Lung microvascular endothelial cell (primary cell): ENCODE data around the gene PPP2R2B. TPM values are rescaled to one million over a fixed set of nuclear protein-coding genes. Genes with fewer than 3 reads are reported as not detected.

Source experiments
- DNase-seq, 2 donors: peaks; one replicate each; pipeline versions ENCODE4 v3.0.0 to v3.0.0-alpha.2; 2010; ENCODE audit warnings: low read depth in 2 of 2
- total RNA-seq: library from RNA; depleted of rRNA; stranded (reverse); fragments of >200 nt; gene quantifications from 2 replicates; pipeline ENCODE4 v1.2.1, GENCODE V29; 2014

Gene PPP2R2B
- total RNA-seq, 1 donor from 2014 or later: not detected

DNA sequence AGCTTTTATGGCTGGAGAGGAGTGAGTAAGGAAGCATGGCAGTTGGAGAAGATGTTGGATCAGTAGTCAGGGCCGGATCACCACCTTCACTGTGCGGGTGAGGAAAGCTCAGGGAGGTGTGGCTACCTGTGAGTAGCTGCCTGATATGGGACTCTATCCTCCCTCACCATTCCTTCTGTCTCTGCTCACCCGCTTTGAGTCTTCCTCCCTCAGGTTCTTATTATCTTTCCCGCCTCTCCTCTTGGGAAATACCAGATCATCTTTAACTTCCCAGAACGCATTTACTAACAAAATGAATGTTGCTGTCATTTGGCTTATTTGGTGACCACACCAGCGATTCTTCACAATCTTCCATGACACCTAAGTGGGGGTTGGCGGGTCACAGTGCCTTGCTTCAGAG is 221.9 kb downstream of the PPP2R2B start:
- no peak for DNase-seq

GRCh38 chr5:146653560-146653959 is 225.0 kb downstream of the PPP2R2B start:
- DNase-seq: no peak

GRCh38 chr5:146652547-146652946 is 226.0 kb downstream of the PPP2R2B start:
- no peak for DNase-seq

DNA sequence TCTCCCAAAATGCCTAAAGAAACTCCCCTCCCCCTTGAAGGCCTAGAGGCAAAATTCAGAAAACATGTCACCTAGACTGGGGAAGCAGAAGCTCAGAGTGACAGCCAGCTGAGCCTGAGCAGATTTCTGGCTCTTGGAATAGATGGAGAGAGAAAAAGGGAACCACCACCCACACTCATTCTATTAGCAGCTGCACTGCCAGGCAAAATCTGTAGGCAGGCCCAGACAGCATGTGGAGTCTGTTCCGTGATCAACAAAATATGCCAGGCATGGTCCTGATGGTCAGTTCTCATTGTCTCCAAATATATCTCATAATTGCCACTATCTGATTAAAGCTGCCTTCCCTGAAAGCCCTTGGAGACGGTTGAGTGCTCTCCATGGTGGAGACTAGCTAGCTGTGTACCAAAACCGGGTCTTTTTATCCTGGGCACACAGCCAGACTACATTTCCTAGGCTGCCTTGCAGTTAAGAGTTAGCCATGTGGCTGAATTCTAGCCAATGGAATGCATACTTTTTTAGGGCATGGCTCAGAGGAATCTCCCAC is 230.8 kb downstream of the PPP2R2B start:
- no peak for DNase-seq

- DNase-seq: no peak
Observed at GRCh38 chr5:146646441-146646840, 232.1 kb downstream of the PPP2R2B start.

- DNase-seq: no peak
Observed at GRCh38 chr5:146645342-146645741, 233.2 kb downstream of the PPP2R2B start.

- no peak for DNase-seq
Observed at GRCh38 chr5:146644831-146645230, 233.7 kb downstream of the PPP2R2B start.

GRCh38 chr5:146643776-146644175 is 234.8 kb downstream of the PPP2R2B start:
- DNase-seq: peak in 1 of 2 donors; percentile 17

- DNase-seq: no peak
Observed at GRCh38 chr5:146642410-146642809, 236.1 kb downstream of the PPP2R2B start.

GRCh38 chr5:146641941-146642340 is 236.6 kb downstream of the PPP2R2B start:
- DNase-seq: no peak

DNA sequence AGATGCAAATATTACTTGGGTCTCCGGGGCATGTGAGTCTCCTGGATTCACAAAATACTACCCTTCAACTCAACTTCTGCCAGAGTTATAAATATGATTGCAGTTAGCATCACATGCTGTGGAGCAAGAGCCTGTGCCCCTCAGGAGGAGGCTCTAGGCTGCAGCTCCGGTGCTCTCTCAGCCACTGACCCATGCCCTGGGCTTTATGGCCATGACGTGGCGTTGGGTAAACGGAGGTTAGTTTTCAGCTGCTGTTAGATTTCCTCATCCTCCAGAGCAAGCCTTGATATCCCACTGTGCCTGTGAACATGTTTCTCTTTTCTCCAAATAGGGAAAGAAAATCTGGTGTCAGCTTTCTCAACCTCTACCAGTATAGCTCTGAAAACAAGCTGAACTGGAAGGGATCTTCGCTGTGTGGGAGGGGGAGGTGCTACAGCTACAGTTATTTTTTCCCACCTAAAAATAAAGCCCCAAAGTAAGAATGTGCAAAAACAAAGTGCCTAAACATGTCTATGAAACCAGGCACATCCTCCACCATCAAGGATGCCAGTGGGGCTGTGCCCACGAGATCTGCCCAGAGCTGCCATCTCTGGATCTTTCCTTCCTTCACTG is 238.2 kb downstream of the PPP2R2B start:
- DNase-seq: no peak

- no peak for DNase-seq
Observed at GRCh38 chr5:146635443-146635842, 243.1 kb downstream of the PPP2R2B start.

- DNase-seq: no peak
Observed at GRCh38 chr5:146633323-146633764, 245.2 kb downstream of the PPP2R2B start.

- DNase-seq: no peak
Observed at GRCh38 chr5:146632620-146633322, 245.8 kb downstream of the PPP2R2B start.

- no peak for DNase-seq
Observed at GRCh38 chr5:146630472-146630871, 248.1 kb downstream of the PPP2R2B start.

- DNase-seq: no peak
Observed at GRCh38 chr5:146628950-146629349, 249.6 kb downstream of the PPP2R2B start.

GRCh38 chr5:146626936-146627335 is 251.6 kb downstream of the PPP2R2B start:
- no peak for DNase-seq

- no peak for DNase-seq
Observed at GRCh38 chr5:146624179-146624578, 254.4 kb downstream of the PPP2R2B start.

DNA sequence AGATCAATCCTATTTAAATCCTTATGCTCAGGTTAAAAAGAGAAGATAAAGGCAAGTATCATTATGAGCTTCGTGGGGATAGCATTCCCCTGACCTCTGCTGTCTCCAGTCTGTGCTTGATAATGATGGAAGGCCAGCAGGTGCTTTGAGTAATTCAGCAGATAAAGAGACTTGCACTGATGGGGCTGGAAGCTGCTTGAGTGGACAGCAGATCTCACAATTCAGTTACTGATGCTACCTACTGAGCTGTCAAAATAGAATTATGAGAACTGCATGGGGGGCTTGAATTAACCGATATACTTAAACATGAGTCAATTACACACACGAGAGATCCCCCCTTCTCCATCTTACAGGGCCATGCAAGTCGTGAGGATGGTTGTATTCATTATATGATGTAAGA is 254.9 kb downstream of the PPP2R2B start:
- DNase-seq: no peak

DNA sequence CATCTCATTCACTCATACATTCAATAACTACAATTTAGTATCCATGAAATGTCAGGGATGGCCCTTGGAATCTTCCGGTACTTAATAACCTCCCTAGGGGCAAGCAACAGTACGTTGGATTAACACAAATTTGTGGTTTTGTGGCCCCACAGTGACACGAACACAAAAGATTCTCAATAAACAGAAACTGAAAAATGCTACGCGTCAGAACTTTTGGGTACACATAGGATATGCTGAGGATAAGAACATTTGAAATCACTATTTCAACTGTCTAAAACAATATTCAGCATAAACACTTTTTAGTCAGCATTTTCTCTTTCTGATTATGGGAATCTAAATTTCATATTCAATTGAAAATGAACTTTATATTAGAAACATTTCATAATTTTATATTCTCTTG is 255.5 kb downstream of the PPP2R2B start:
- no peak for DNase-seq

- no peak for DNase-seq
Observed at GRCh38 chr5:146622391-146622790, 256.2 kb downstream of the PPP2R2B start.

DNA sequence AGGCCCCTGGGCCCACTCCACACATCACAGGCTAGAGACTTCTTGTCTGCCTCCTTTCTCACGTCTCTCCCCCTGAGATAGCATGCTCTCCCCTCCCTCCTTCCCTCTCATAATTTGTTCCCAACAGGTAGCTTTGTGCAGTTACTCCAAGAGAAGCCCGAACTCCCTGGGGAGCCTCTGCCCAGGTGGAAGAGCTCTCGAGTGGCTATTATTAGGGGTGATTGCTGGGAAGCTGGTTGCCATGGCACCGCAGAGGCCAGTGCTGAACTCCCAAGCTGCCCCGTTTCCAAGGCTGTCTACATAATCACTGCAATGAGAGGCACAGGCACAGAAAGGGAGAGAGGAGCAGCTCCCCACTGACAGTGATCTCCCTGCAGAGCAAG is 257.9 kb downstream of the PPP2R2B start:
- no peak for DNase-seq

DNA sequence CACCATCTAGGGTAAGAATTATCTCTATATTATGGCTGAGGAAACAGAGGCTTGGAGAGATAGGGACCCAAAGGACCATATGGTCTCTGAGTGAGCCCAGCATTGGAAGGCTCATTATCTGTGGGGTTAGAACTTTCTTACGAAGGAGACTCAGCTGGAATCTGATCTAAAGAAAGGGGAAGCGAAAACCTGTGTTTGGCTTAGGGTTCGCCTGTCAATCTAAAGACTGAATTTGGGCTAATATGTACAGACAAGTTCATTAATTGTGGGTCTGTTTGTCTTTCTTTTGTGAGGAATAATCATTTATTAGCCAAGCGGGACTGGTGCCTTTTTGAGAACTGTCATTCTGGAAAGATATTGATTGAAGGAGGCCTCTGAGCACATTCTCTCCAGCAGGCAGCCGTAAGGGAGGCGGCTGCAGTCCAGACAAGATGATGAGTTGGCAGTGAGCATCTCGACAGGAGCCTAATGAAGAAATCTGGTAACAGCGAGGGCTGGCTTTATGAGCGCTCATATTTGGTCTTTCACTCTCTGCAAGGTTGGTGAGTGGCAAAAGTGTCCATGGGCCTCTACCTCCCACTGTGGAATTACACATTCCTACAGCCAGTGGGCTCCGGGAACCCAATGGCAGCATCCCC is 258.4 kb downstream of the PPP2R2B start:
- DNase-seq: no peak
